NCI-H1092 (cell line): ENCODE results near the gene NCR1.
"Not testable (repeated sequence)": the region's sequence is repeated elsewhere in the genome, so short reads cannot be mapped to it uniquely, and the experiment has no call there.

Experiments
- DNase-seq: peaks from one replicate; lab custom pipeline; 2025; lab: John Stamatoyannopoulos, UW

NCR1 gene, protein sequence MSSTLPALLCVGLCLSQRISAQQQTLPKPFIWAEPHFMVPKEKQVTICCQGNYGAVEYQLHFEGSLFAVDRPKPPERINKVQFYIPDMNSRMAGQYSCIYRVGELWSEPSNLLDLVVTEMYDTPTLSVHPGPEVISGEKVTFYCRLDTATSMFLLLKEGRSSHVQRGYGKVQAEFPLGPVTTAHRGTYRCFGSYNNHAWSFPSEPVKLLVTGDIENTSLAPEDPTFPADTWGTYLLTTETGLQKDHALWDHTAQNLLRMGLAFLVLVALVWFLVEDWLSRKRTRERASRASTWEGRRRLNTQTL

DNA sequence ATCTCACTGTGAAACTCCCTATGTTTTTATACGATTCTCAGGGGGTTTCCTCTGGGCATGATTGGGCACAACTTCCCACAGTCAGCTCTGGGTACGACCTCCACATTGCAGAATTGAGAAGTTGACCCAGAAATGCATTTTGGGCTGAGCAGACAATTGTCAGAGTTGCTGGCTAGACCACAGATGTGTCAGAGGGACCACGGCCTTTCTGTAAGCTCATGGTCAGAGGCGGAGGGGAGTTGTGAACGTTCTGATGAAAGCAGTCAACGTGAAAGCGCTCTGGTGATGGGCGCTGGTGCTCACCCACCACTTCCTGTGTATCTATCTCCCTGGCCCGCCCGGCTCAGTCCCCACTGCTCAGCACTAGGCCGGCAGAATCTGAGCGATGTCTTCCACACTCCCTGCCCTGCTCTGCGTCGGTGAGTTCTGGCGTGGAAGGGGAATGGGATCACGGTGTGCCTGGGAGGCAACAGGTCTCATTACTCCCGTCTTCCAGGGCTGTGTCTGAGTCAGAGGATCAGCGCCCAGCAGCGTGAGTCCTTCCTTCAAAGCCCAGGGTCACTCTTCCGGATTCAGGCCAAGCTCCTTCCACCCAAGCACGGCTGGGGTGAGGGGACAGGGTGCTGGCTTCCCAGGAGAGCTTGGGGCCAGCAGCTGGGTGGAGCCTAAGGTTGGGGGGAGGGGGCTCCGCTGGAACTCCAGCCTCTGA lies at the start of gene NCR1:
TSS of gene NCR1 (plus strand) at position 346 of the 709 bp plus-strand sequence. CDS start at position 386, 40 bp downstream.
- no peak for DNase-seq

DNA sequence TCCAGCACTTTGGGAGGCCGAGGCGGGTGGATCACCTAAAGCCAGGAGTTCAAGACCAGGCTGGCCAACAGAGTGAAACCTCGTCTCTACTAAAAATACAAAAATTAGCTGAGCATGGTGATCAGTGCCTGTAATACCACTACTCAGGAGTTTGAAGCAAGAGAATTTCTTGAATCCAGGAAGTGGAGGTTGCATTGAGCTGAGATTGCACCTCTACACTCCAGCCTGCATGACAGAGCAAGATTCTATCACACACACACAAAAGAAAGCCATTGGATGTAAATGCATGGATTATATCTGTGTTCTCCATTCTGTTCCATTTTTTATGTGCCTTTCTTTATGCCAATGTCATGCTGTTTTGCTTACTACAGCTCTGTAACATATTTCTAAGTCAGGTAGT lies 47.5 kb upstream of the NCR1 start:
- DNase-seq = not testable (repeated sequence)

DNA sequence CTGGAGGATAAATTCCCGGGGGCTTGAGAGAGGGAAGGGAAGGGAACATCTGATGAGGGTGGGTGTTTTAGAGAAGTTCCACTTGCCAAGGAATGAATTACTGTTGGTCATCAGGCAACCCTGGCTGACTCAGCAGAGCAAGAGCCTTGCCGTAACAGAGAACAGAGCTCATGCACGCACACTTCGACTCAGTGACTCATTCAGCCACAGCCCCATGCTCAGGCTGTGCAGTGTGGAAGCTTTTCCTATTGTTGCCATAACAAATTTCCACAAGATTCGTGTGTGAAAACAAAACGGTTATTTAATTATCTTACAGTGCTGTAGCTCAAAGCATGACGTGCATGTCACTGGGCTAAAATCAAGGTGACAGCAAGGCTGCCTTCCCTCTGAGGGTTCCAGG lies 46.5 kb upstream of the NCR1 start:
- not testable (repeated sequence) for DNase-seq

DNA sequence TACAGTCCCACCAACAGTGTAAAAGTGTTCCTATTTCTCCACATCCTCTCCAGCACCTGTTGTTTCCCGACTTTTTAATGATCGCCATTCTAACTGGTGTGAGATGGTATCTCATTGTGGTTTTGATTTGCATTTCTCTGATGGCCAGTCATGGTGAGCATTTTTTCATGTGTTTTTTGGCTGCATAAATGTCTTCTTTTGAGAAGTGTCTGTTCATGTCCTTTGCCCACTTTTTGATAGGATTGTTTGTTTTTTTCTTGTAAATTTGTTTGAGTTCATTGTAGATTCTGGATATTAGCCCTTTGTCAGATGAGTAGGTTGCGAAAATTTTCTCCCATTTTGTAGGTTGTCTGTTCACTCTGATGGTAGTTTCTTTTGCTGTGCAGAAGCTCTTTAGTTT lies 42.5 kb upstream of the NCR1 start:
- DNase-seq = not testable (repeated sequence)

DNA sequence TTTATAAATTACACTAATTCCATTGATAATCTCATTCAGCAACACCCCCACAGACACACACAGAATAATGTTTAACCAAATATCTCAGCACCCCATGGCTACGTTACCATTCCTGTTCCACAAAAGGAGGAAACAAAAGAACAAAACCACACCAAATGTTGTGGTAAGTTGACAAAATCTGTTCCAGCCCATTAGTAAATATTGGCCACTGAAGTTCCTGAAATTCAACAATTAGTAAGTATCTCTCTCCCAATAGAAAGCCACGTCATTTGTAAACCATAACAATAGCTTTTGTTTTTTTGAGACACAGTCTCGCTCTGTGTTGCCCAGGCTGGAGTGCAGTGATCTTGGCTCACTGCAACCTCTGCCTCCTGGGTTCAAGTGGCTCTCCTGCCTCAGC lies 34.3 kb upstream of the NCR1 start:
- no peak for DNase-seq

DNA sequence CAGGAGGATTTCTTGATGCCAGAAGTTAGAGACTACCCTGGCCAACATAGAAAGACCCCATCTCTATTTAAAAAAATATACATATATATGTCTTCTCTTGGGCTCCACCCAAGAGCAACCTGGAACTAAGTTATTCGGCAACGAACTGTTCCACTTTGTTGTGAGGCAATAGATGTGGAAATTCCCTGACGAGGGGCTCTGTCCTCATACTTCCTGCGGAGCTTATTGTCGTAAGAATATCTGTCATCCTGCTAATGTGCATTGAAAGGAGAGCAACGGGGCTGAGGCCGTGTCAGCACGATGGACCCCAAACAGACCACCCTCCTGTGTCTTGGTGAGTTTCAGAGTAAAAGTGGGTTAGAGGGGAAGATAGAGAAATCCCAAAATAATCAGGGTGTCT lies 32.0 kb upstream of the NCR1 start, which contains the start of gene FCAR:
TSS of gene FCAR (plus strand) at position 246 of the 400 bp plus-strand sequence. CDS start at position 301, 55 bp downstream.
- no peak for DNase-seq

DNA sequence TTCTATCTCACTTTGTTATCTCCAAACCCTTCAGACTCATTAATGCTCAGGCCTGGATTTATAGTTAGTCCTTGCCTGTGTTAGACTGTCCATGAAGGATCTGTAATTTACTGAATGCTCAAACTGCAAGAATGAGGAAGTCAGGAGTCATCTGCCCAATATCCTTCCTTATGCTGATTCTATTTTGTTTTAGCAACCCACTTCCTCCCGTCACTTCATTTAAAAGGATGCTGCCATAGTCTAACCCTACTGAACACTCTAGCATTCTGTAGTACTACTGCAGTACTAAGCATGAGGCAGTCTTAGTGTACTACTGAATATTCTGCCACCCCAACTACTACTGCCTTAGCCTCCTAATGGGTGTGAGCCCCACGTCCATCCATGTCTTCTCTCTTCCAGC lies 30.4 kb upstream of the NCR1 start:
- no peak for DNase-seq

DNA sequence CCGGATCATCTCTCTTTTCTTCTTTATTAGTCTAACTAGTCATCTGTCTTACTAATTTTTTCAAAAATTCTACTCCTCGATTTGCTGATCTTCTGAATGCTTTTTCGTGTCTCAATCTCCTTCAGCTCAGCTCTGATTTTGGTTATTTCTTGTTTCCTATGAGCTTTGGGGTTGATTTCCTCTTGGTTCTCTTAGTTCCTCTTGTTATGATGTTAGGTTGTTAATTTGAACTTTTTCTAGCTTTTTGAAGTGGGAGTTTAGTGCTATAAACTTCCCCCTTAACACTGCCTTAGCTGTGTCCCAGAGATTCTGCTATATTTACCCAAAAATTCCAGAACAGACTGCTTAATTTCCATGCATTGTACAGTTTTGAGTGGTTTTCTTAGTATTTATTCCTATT lies 28.5 kb upstream of the NCR1 start:
- DNase-seq = no peak

DNA sequence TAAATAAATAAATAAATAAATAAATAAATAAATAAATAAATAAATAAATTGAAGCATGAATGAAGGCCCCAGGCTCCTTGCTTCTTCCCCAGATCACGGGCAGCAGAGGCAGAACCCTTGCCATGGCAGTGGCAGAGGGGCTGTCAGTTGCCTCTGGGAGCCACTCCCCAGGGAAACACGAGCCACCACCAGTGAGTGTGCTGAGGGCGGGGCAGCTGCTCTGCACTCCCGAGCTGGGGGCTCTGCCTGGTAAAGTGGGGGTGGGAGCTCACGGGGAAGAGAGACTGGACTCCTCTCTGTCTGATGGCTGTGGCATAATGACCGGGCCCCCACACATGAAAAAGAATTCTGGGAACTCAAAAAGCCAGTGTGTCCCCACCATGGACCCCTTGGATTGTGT lies 24.1 kb upstream of the NCR1 start:
- DNase-seq = no peak

DNA sequence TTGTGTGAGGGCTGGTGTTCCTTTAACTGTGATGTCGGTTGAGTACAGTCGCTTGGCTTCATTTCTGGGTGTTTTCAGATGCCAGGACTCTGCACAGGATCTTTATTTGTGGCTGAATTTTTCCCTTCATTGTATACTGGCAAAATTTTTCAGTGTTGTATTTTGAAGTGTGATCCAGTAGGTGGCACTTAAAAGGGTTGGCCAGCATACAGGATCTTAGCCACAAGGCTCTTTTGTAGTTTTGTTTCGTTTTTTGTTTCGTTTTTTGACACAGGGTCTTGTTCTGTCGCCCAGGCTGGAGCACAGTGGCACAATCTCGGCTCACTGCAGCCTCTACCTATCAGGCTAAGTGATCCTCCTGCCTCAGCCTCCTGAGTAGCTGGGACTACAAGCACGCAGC lies 23.2 kb upstream of the NCR1 start:
- DNase-seq = no peak

DNA sequence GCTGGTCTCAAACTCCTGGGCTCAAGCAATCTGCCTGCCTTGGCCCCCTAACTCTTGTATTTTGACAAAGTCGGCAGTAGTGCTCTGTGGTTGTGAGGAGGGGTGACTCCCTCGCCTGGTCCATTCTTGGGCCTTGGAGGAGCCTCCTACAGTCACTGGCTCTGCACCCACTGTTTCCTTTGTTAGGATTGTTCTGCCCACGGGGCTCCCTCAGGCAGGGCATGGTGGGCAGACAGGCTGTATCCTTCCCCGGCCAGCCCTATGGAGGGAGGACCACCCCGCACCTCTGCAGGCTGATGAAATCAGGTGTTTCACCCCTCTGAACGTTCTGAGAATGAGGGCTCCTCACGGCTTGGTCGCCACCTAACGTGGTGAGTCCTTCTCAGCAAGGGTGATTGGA lies 22.7 kb upstream of the NCR1 start:
- no peak for DNase-seq

DNA sequence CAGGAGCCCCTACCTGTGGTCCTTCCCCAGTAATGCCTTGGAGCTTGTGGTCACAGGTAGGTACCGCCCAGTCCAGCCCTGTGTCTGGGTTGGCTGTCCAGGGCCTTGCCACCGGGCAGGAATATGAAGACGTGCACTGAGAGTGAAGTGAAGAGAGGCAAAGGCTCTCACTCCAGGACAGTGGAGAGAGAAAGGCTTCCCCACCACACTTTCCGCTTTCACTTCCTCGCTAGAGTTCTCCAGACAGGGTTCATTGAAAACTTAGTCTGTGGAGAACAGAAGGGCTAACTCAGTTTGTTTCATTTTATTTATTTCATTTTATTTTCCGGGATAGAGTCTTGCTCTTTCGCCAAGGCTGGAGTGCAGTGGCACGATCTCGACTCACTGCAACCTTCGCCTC lies 17.7 kb upstream of the NCR1 start:
- DNase-seq = no peak

DNA sequence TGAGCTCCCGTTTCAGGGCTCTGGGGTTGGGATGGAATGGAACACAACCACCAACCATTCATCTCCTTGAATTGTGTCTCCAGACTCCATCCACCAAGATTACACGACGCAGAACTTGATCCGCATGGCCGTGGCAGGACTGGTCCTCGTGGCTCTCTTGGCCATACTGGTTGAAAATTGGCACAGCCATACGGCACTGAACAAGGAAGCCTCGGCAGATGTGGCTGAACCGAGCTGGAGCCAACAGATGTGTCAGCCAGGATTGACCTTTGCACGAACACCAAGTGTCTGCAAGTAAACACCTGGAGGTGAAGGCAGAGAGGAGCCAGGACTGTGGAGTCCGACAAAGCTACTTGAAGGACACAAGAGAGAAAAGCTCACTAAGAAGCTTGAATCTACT lies 16.4 kb upstream of the NCR1 start:
- no peak for DNase-seq

DNA sequence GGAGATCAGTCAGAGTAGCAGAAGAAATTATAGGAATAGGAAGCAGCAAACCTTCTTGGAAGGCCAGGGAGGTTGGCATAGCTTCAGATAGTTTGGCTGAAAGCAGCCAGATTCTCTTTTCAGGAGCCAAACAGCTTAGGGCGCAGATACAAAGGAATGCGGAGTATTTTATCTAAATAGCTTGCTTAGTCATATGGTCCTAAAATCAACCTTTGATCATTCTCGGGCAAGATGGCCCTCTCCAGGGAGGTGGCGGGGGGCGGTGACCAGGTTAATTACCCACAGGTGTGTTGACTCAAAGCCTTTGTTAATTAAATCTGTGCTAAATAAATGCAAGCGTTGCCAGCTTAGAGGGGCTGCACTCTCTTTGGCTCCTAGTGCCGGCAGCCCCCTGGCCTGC lies 12.5 kb upstream of the NCR1 start:
- DNase-seq = no peak

DNA sequence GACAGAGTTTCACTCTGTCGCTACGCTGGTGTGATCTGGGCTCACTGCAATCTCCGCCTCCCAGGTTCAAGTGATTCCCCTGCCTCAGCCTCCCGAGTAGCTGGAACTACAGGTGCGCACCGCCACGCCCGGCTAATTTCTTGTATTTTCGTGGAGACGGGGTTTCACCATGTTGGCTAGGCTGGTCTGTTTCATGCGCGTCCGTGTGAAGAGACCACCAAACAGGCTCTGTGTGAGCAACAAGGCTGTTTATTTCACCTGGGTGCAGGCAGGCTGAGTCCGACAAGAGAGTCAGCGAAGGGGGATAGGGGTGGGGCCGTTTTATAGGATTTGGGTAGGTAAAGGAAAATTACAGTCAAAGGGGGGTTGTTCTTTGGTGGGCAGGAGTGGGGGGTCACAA lies 11.8 kb upstream of the NCR1 start:
- DNase-seq = not testable (repeated sequence)

DNA sequence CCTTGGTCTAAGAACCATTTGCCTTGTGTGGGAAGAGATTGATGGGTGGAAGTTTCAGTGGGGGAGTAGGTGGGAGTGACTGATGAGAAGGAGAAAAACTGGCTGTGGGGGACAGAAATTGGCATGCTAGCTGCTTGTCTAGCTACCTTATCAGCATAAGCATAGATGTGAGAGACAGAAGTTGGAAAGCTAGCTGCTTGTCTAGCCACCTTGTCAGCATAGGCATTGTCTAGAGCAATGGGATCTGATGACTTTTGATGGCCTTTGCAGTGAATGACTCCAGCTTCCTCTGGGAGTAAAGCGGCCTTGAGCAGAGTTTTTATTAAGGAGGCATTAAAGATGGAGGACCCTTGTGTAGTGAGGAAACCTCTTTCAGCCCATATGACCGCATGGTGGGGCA lies 9.9 kb upstream of the NCR1 start:
- DNase-seq = no peak

DNA sequence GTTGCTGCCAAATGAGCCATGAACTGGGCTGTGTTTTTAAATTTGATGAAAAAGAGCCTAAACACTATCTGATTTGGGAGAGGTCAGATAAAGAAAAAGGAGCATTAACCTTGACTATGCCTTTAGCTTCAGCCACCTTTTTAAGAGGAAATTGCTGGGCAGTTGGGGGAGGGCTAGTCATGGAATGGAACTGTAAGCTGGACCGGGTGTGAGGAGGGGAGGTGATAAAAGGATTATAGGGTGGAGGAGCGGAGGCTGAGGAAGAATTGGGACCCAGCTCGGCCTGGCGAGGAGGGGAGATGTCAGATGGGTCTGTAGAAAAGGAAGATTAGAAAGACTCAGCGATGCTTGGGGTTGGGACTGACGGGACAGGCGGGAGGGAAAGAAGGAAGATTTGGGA lies 7.3 kb upstream of the NCR1 start:
- not testable (repeated sequence) for DNase-seq

DNA sequence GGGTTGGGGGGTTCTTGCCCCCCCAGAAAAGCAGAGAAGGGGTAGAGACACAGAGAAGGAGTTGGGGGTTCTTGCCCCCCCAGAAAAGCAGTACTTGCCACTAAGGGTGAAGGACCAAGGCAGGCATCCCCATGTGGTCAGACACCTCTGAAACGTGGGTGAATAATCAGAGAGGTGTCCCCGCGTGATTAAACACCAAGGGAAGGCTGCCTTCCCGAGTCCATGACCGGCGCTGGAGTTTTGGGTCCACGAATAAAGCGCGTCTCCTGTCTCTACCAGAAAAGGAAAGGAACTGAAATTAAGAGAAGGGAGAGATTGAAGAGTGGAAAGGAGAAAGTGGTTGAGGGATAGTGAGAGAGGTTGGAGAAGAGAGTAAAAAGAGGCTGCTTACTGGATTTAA lies 6.3 kb upstream of the NCR1 start:
- DNase-seq = not testable (repeated sequence)

DNA sequence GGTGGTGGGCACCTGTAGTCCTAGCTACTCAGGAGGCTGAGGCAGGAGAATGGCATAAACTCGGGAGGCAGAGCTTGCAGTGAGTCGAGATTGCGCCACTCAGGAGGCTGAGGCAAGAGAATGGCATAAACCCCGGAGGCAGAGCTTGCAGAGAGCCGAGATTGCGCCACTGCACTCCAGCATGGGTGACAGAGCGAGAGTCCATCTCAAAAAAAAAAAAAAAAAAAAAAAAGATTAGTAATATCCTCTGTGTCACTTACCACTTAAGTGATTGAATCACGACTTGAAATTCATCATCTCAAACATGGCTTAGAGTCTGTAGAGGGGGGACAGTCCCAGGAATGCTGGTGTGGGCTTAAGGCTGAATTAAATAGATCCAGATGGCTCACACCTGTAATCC lies 4.8 kb upstream of the NCR1 start:
- not testable (repeated sequence) for DNase-seq

DNA sequence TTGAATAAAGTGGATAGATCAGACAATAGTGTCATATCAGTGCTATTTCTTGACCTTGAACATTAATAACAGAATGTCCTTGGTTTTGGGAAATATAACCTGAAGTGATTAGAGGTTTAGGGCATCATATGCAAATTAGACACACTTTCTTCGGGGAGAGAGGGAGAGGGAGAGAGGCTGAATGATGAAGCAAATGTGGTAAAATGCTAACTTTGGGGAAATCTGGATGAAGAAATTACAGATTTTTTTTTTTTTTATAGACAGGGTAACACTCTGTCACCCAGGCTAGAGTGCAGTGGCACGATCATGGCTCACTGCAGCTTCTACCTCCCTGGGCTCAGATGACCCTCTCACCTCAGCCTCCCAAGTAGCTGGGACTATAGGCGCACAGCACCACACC lies 3.9 kb upstream of the NCR1 start:
- no peak for DNase-seq

DNA sequence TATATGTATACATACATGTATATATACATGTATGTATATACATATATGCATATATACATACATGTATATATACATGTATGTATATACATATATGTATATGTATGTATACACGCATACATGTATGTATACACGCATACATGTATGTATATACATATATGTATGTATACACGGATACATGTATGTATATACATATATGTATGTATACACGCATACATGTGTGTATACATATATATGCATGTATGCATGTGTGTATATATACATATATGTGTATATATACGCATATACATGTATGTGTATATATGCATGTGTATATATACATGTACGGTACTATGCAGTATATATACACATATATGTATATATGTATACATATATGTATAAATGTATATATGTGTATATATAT lies 2.6 kb upstream of the NCR1 start:
- DNase-seq = no peak

DNA sequence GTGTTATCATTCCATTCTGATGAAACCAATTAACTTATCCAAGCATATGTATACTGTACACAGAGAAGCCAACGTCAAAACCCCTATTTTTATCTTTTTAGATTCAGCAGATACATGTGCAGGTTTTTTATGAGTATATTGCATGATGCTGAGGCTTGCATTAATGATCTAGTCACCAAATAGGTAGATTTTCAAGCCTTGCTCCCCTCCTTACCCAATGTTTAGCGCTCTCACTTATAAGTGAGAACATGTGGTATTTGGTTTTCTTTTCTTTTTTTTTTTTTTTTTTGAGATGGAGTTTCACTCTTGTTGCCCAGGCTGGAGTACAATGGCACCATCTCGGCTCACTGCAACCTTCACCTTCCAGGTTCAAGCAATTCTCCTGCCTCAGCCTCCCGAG lies 1.7 kb upstream of the NCR1 start:
- DNase-seq = not testable (repeated sequence)

DNA sequence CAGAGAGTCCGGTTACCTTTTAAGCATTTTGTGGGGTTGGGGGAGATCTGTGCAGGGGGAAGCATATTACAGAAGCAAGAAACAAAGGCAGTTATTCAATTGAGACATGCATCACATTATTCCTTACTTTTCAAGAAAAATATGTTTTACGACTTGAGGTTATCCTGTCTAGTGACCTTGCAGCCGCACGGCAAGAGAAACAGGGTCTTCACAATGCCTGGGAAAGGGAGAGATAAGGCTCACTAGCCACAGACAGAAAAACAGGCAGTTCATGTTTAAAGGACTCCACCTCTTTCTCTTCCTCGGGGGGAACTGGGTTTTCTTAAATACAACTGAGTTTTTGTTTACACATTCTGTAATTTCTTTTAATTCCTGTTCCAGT lies 536 bp upstream of the NCR1 start:
- no peak for DNase-seq

DNA sequence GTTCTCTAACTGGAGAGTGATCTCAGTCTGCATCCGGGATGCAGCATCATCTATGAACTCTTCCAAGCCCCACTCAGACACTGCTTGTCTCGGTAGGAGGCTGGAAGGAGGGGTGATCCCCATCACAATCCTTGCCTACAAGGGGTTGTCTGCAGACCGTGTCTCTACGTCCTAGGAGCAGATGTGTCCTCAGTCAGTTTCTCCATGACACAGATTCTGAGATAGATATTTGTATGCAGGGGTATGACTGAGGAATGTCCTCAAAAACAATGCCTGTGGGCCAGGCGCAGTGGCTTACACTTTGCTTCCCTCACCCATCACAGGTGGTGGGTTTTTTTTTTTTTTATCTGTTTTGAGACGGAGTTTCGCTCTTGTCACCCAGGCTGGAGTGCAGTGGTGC lies 871 bp downstream of the NCR1 start:
- no peak for DNase-seq
